HCT116 (cell line): Measurements from ENCODE around the gene LPIN1. TPM values are rescaled to one million over a fixed set of nuclear protein-coding genes. Genes with fewer than 3 reads are reported as not detected.

ENCODE experiments used
- ATAC-seq: fragments of 200-7000 bp; cut with Tn5 transposase; 2 replicates; pipeline ENCODE4 v1.9.1; 2020; ENCODE audit warnings: mild to moderate bottlenecking, moderate library complexity
- BruUV-seq: library from RNA; stranded (reverse); fragments of 400-500 nt; replicated peaks from 2 replicates; lab custom pipeline; 2021; lab: Mats Ljungman, UMichigan
- CTCF ChIA-PET: fragments of 300-600 bp; sonication (Branson Sonifier 250); formaldehyde crosslinking; loops from one replicate; lab custom pipeline; 2021; ENCODE audit warnings: antibody characterized with exemption; lab: Charles Lee
- POLR2A ChIA-PET: fragments of 300-600, 350-600 bp; sonication (Branson Sonifier 250); formaldehyde crosslinking; loops from one replicate; lab custom pipeline; 2021; ENCODE audit warnings: antibody characterized with exemption; lab: Charles Lee
- RAD21 ChIA-PET, 2 experiments: fragments of 300-600 bp; sonication (Branson Sonifier 250); formaldehyde crosslinking; loops; one replicate each; lab custom pipeline; 2023; ENCODE audit warnings: low total read pairs in 2 of 2; ENCODE audit not compliant: uncharacterized antibody in 2 of 2, unreplicated experiment in 2 of 2, low non-redundant PET in 1 of 2; lab: Charles Lee
- DNase-seq: peaks from one replicate; pipeline ENCODE4 v3.0.0-alpha.2; 2010; ENCODE audit warnings: low read depth, low spot score
- H2AFZ ChIP-seq: fragments of 200-600 bp; shearing (Covaris generic), sonication (generic); 2 replicates; pipeline ENCODE4 v1.6.1; 2017; ENCODE audit warnings: low read depth, mixed run types, mixed read lengths, antibody characterized with exemption, low read length; ENCODE audit not compliant: poor library complexity, severe bottlenecking
- H3K27ac ChIP-seq: 2 replicates; pipeline ENCODE4 v1.5.1; 2012; ENCODE audit warnings: low read depth, low read length
- H3K27me3 ChIP-seq: fragments of 200-600 bp; sonication (generic); 2 replicates; pipeline ENCODE4 v1.6.1; 2016; ENCODE audit warnings: mixed run types, low read length, mixed read lengths; ENCODE audit not compliant: insufficient read depth
- H3K36me3 ChIP-seq, 2 experiments: fragments of 200-500 bp in 1 of 2; fragments of 200-600 bp in 1 of 2; sonication (Bioruptor generic) in 1 of 2; sonication (generic) in 1 of 2; 2 replicates each; pipeline versions ENCODE4 v1.5.1 to v1.6.1; 2014 to 2016; ENCODE audit warnings: low read length in 2 of 2, inconsistent platforms in 1 of 2, mixed read lengths in 1 of 2, mixed run types in 1 of 2; ENCODE audit not compliant: insufficient read depth in 2 of 2, control insufficient read depth in 1 of 2
- H3K4me1 ChIP-seq, 2 experiments: fragments of 200-600 bp in 1 of 2; sonication (generic) in 1 of 2; 2 replicates each; pipeline versions ENCODE4 v1.5.1 to v1.6.1; 2012 to 2017; ENCODE audit warnings: low read length in 2 of 2, inconsistent platforms in 1 of 2, mild to moderate bottlenecking in 1 of 2, mixed read lengths in 1 of 2, mixed run types in 1 of 2, moderate library complexity in 1 of 2; ENCODE audit not compliant: insufficient read depth in 2 of 2, control insufficient read depth in 1 of 2
- H3K4me2 ChIP-seq: fragments of 200-600 bp; sonication (generic); 2 replicates; pipeline ENCODE4 v1.6.1; 2017; ENCODE audit warnings: mixed run types, low read length, mixed read lengths
- H3K4me3 ChIP-seq, 2 experiments: fragments of 200-600 bp in 1 of 2; sonication (generic) in 1 of 2; replicated peaks in 1 of 2; 2 replicates each; pipeline ENCODE4 v1.5.1; 2011 to 2016; ENCODE audit warnings: low read length in 2 of 2, control low read depth in 1 of 2, low read depth in 1 of 2, mild to moderate bottlenecking in 1 of 2, mixed read lengths in 1 of 2, mixed run types in 1 of 2
- H3K79me2 ChIP-seq: fragments of 200-600 bp; sonication (generic); 2 replicates; pipeline ENCODE4 v1.6.1; 2017; ENCODE audit warnings: mild to moderate bottlenecking, mixed run types, low read length, moderate library complexity, mixed read lengths; ENCODE audit not compliant: insufficient read depth
- H3K9ac ChIP-seq: fragments of 200-600 bp; sonication (generic); 2 replicates; pipeline ENCODE4 v1.6.1; 2016; ENCODE audit warnings: low read length, mixed read lengths
- H3K9me2 ChIP-seq: fragments of 200-600 bp; sonication (generic), shearing (Covaris generic); 2 replicates; pipeline ENCODE4 v1.6.1; 2017; ENCODE audit warnings: mixed run types, mild to moderate bottlenecking, moderate library complexity; ENCODE audit not compliant: insufficient read depth
- H3K9me3 ChIP-seq, 2 experiments: fragments of 200-500 bp in 1 of 2; fragments of 200-600 bp in 1 of 2; sonication (Bioruptor generic) in 1 of 2; sonication (generic) in 1 of 2; 2 replicates each; pipeline ENCODE4 v1.6.1; 2014 to 2017; ENCODE audit warnings: low read length in 2 of 2, mixed read lengths in 2 of 2, inconsistent platforms in 1 of 2, low read depth in 1 of 2, mild to moderate bottlenecking in 1 of 2, mixed run types in 1 of 2, moderate library complexity in 1 of 2; ENCODE audit not compliant: control insufficient read depth in 1 of 2, insufficient read depth in 1 of 2
- H4K20me1 ChIP-seq: fragments of 200-600 bp; sonication (generic), shearing (Covaris generic); 2 replicates; pipeline ENCODE4 v1.6.1; 2017; ENCODE audit warnings: mixed run types, mild to moderate bottlenecking, moderate library complexity; ENCODE audit not compliant: insufficient read depth
- CBX3 ChIP-seq: IDR thresholded peaks from 2 replicates; pipeline ENCODE4 v1.6.1; 2012; ENCODE audit warnings: low read depth
- EGR1 ChIP-seq: IDR thresholded peaks from 2 replicates; pipeline ENCODE4 v1.6.1; 2012; ENCODE audit warnings: low read depth
- ELF1 ChIP-seq: IDR thresholded peaks from 2 replicates; pipeline ENCODE4 v1.6.1; 2012; ENCODE audit warnings: low read depth, borderline replicate concordance
- EZH2 ChIP-seq: fragments of 200-600 bp; sonication (generic); IDR thresholded peaks from 2 replicates; pipeline ENCODE4 v1.6.1; 2017; ENCODE audit warnings: antibody characterized with exemption, mixed run types
- MAX ChIP-seq: IDR thresholded peaks from 2 replicates; pipeline ENCODE4 v1.6.1; 2012
- RAD21 ChIP-seq: IDR thresholded peaks from 2 replicates; pipeline ENCODE4 v1.6.1; 2012; ENCODE audit warnings: low read depth, mild to moderate bottlenecking
- REST ChIP-seq: IDR thresholded peaks from 2 replicates; pipeline ENCODE4 v1.6.1; 2012; ENCODE audit warnings: low read depth
- SIN3A ChIP-seq: IDR thresholded peaks from 2 replicates; pipeline ENCODE4 v1.6.1; 2012; ENCODE audit warnings: low read depth
- SP1 ChIP-seq: IDR thresholded peaks from 2 replicates; pipeline ENCODE4 v1.6.1; 2012; ENCODE audit warnings: low read depth
- SRF ChIP-seq: IDR thresholded peaks from 2 replicates; pipeline ENCODE4 v1.6.1; 2012; ENCODE audit warnings: low read depth
- TCF7L2 ChIP-seq: IDR thresholded peaks from 2 replicates; pipeline ENCODE4 v1.7.0; 2011; ENCODE audit warnings: borderline replicate concordance, inconsistent platforms; ENCODE audit not compliant: insufficient read depth, insufficient read length; ENCODE audit errors: extremely low read depth
- YY1 ChIP-seq: IDR thresholded peaks from 2 replicates; pipeline ENCODE4 v1.6.1; 2011; ENCODE audit warnings: low read length, low read depth, moderate library complexity, mild to moderate bottlenecking; ENCODE audit not compliant: insufficient replicate concordance; ENCODE audit errors: extremely low read depth
- ZBTB33 ChIP-seq: IDR thresholded peaks from 2 replicates; pipeline ENCODE4 v1.6.1; 2011; ENCODE audit warnings: mild to moderate bottlenecking, low read length, moderate library complexity; ENCODE audit not compliant: insufficient replicate concordance; ENCODE audit errors: extremely low read depth
- intact Hi-C: fragments of 100-400 bp; cut with micrococcal nuclease; formaldehyde crosslinking; loops from 2 replicates; pipeline ENCODE4 v1.10.0; 2022
- total RNA-seq: library from RNA; stranded (reverse); gene quantifications from one replicate; pipeline ENCODE4 v1.2.1, GENCODE V29; 2021; ENCODE audit not compliant: unreplicated experiment

LPIN1 gene
- total RNA-seq, 1 experiment from 2014 or later = 16.7 TPM

- TF ChIP-seq MAX = no peak
- no peak for TF ChIP-seq SRF
- TF ChIP-seq CBX3 = no peak
- no peak for TF ChIP-seq EZH2
Measured at GRCh38 chr2:11874861-11875260, 128.4 kb downstream of the LPIN1 start (continued).

- Histone ChIP-seq H3K27ac (no peak overlapping the region), H4K20me1 (no peaks in the 10 kb centered on the region), H3K9ac (no peak overlapping the region), H3K4me2 (no peak overlapping the region), H3K27me3 (peaks cover 5% of the 10 kb centered on the region; the same call in 1 of the 2 replicates), H3K4me1 (no peaks in the 10 kb centered on the region), H2AFZ (no peak overlapping the region), H3K9me3 (no peaks in the 10 kb centered on the region), H3K36me3 (no peaks in the 10 kb centered on the region), H3K4me3 (no peak overlapping the region), H3K79me2 (no peaks in the 10 kb centered on the region), H3K9me2 (no peaks in the 10 kb centered on the region)
- intact Hi-C loops = no loop called here
- ChIA-PET POLR2A (no interaction called here), RAD21 (no interaction called here), CTCF (no interaction called here)
- BruUV-seq = no TSS peak
- TF ChIP-seq SP1 = no peak
- TF ChIP-seq RAD21 = no peak
- no peak for TF ChIP-seq ELF1
- TF ChIP-seq SRF = no peak
- TF ChIP-seq TCF7L2 = no peak
- no peak for TF ChIP-seq EZH2
- no peak for TF ChIP-seq REST
- no peak for TF ChIP-seq ZBTB33
- no peak for TF ChIP-seq SIN3A
- TF ChIP-seq EGR1 = no peak
- TF ChIP-seq YY1 = no peak
- ATAC-seq (no peak), DNase-seq (no peak)
Measured at GRCh38 chr2:11875481-11875880, 129.0 kb downstream of the LPIN1 start.
